DMS53 treated with DMSO at 0.1 percent for 48 hours (cell line): ENCODE measurements around the gene TCF3.

ENCODE experiments used
- DNase-seq: peaks from one replicate; lab custom pipeline; 2025; ENCODE audit not compliant: unreplicated experiment; lab: John Stamatoyannopoulos, UW

The TCF3 gene

DNA sequence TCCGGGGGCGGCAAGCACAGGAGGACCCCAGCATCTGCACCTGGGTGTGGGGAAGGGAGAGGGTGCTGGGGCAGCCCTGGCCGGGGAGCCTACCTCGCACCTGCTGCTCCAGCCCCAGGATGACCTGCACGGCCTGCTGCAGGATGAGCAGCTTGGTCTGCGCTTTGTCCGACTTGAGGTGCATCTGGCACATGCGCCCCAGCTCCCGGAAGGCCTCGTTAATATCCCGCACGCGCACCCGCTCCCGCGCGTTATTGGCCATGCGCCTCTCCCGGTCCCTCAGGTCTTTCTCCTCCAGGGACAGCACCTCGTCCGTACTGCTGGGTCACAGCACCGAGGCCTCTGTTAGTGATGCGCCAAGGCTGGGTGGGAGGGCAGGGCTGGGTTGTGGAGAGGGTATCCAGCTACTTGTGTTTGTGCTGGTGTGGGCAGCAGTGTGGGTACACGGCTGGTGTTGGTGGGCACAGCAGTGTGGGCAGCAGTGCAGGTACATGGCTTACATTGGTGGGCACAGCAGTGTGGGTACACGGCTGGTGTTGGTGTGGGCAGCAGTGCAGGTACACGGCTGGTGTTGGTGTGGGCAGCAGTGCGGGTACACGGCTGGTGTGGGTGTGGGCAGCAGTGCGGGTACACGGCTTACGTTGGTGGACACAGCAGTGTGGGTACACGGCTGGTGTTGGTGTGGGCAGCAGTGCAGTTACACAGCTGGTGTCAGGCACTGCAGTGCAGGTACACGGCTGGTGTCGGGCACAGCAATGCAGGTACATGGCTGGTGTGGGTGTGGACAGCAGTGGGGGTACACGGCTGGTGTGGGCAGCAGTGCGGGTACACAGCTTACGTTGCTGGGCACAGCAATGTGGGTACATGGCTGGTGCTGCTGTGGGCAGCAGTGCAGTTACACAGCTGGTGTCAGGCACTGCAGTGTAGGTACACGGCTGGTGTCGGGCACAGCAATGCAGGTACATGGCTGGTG is 40.0 kb downstream of the TCF3 start:
- DNase-seq: no peak

GRCh38 chr19:1611353-1611752 is 41.1 kb downstream of the TCF3 start:
- DNase-seq: no peak

DNA sequence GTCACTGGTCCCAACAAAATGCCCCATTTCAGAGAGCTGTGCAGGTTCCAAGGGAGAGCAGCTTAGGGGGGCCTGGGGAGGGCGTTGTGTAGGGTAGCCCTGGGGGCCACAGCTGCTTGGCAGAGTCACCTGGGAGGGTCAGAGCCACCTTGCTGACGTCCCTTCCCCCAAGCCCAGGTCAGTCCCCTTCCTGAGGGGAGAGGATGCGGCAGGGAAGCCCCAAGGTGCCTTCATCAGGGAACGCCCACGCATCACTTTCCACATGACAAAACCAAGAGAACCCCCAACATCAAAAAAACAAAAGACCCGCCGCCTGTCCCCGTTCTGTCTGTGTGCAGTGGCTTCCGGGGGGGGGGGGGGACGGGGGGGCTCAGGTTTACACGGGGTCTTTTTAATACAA is 41.8 kb downstream of the TCF3 start:
- no peak for DNase-seq

- no peak for DNase-seq
Measured at GRCh38 chr19:1609680-1610474, 42.5 kb downstream of the TCF3 start.

- no peak for DNase-seq
Measured at GRCh38 chr19:1609103-1609396, 43.4 kb downstream of the TCF3 start.

GRCh38 chr19:1608359-1609102 is 43.9 kb downstream of the TCF3 start:
- no peak for DNase-seq

- DNase-seq: no peak
Measured at GRCh38 chr19:1606138-1606651, 46.2 kb downstream of the TCF3 start.

DNA sequence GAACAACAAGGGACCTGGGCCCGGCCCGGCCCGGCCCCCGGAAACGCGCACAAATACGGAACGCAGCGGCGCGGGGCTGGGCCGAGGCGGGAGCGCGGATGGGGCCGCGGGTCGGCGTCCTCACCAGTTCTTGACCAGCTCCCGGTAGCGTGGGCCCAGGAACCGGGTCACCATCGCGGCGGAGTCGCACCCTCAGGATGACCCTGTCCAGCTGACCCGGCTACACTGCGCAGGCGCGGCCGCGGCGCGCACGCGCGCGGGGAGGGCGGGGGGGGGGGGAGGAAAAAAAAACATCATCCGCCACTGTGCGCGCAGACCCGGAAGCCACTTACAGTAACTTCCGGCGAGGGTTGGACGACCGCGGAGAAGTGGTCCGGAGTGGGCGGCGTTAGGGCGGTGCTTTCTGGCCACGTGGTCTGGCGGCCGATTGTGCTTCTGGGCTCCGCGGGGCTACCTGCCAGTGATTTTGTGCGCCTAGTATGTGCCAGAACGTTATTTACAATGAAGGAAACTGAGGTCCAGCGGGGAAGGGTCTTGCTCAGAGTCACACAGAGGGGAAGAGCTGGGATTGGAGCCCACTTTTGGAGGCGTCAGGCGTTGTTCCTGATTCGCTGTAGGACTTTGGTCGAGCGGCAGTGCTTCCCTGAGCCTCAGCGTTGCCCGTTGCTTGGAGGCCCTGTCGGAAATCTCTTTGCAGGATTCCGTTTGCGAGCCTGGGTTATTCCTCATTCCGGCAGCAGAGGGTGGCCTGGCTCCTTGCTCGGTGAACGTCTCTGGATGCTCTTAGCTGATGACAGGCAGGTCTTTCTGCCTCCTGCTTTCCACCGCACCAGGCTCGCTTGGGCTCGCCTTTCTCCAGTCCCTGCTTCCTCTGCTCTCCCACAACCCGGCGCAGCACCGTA is 46.9 kb downstream of the TCF3 start, which contains the start of gene UQCR11:
UQCR11 (minus strand) TSS at position 227 of the 902 bp plus-strand sequence; CDS start at position 174, 53 bp downstream.
- DNase-seq: peak; percentile 76

GRCh38 chr19:1602091-1602707 is 50.2 kb downstream of the TCF3 start:
- no peak for DNase-seq

- no peak for DNase-seq
Measured at GRCh38 chr19:1601613-1602064, 50.8 kb downstream of the TCF3 start.

DNA sequence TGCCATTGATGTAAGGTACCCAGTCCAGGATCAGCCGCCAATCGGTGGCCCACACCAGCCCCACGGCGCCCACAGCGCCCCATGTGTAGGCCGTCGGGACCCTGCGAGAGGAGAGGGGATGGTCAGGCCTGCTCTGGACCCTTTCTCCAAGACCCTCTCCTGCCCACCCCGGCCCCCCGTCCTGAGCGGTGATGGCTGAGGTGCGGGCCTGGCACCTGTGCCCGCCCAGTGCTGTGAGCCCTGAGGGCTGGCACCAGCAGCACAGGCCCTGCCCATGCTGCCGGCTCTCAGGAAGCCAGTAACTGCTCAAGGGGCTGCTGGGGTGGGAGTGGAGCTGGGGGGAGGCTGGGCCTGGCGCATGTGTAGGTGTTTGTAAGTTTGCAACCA is 53.0 kb downstream of the TCF3 start:
- no peak for DNase-seq

- no peak for DNase-seq
Measured at GRCh38 chr19:1598777-1599459, 53.5 kb downstream of the TCF3 start.

DNA sequence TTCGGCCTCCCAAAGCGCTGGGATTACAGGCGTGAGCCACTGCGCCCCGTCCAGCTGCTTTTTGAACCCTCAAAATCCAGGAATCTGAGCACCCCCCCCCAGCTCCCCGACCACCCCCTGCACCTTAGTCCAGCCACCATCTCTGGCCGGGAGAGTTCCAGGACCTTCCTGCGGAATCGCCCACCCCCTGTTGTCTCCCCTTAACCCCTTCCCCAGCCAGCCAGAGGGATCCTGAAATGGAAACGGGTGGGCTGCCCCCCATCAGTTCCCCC is 59.0 kb downstream of the TCF3 start:
- DNase-seq: no peak

GRCh38 chr19:1592755-1593500 is 59.5 kb downstream of the TCF3 start, which contains the start of gene MBD3:
Gene MBD3, minus strand, starts transcription at chr19:1592865. Its CDS starts 234 bp downstream, at chr19:1592631.
- DNase-seq: peak; percentile 77

DNA sequence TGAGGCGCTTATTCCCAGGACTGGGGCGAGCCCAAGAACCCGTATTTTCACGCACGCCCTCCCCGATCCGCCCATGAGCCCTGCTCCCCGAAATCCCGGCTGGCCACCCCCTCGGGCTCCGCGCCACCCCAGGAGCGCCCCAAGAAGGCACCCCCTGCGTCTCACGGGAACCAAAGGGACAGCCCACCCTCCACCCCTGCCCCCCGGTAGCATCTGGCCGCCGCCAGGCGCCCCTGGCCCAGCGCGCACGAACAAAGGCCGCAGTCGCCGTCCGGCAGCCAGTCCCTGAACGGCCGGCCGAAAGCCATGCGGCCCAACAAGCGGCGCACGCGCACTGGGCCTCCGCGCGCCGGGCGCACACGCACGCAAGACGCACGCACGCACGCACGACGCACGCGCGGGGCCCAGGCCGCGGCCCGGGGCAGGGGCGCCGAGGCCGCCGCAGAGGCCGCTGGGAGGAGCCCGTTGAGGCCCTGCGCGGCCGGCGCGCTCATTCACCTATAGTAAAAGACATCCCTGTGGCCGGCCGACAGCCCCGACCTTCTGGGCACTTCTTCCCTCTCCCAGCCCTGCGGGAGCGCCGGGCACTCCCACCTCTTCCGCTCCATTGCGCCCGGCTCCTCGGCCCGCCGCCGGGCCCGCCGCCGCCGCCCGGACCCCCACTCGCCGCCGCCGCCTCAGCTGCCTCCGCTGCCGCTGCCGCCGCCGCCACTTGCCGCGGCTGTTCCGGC is 60.2 kb downstream of the TCF3 start:
- peak; percentile 68 for DNase-seq

DNA sequence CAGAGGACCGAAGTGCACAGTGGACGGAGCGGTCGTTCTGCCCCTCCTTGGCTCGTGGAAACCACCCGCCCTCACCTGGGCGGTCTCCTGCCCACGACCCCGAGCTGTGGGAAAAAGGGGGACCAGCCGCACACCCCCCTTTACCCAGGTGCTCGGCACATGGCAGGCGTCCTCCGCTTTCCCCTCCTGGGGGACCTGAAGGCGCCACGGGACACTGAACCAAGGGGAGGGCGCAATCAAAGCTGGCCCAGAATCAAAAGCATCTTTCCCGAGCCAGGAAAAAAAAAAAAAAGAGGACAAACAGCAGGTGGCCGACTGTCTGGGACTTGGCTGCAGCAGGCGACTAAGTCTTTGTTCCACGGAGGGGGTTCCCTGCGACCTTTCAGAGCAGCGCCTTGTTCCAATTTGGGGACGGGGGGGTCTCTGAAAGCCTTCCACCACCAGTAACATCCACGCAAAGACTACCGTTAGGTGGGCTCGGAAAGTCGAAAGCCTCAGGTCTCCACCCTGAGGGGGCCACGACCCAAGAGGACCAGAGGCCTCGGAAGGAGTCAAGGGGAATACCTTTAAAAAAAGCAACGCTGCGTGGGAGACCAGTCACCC is 60.9 kb downstream of the TCF3 start:
- DNase-seq: no peak

GRCh38 chr19:1590641-1591397 is 61.6 kb downstream of the TCF3 start:
- DNase-seq: no peak
